Colonic mucosa (tissue), 4 donors: ENCODE measurements around the gene OPHN1. TPM values are rescaled to one million over a fixed set of nuclear protein-coding genes. Genes with fewer than 3 reads are reported as not detected.

Experiments used
- DNase-seq: peaks from one replicate; pipeline ENCODE4 v3.0.0-alpha.2; 2020
- H3K27ac ChIP-seq: fragments of 200-600 bp; one replicate; pipeline ENCODE4 v1.8.0; 2021
- H3K27me3 ChIP-seq: fragments of 200-600 bp; one replicate; pipeline ENCODE4 v1.8.0; 2021
- H3K36me3 ChIP-seq: fragments of 200-600 bp; one replicate; pipeline ENCODE4 v1.8.0; 2021
- H3K4me1 ChIP-seq: fragments of 200-600 bp; one replicate; pipeline ENCODE4 v1.8.0; 2021; ENCODE audit warnings: mild to moderate bottlenecking
- H3K4me3 ChIP-seq: fragments of 200-600 bp; one replicate; pipeline ENCODE4 v1.8.0; 2021
- H3K9ac ChIP-seq, 2 donors: one replicate each; pipeline ENCODE4 v1.7.0; 2013; ENCODE audit warnings: control low read depth in 2 of 2, low read depth in 2 of 2, low read length in 2 of 2
- H3K9me3 ChIP-seq: fragments of 200-600 bp; one replicate; pipeline ENCODE4 v1.8.0; 2021
- intact Hi-C: fragments of 100-400 bp; cut with DNase I; formaldehyde crosslinking; loops from one replicate; pipeline ENCODE4 v1.14.1; 2022
- total RNA-seq, 2 donors: library from RNA; stranded (reverse); fragmentation: NEBNext Ultra II Directional in 1 of 2; extraction: Animal tissue kit (Norgen Biotek cat#: 25700) in 1 of 2; gene quantifications; one replicate each; pipeline ENCODE4 v1.2.1, GENCODE V29; 2021
- TF ChIP-seq, protein P1 (sequence below): fragments of 200-600 bp; IDR thresholded peaks from one replicate; pipeline ENCODE4 v1.8.0; 2022; ENCODE audit warnings: antibody characterized with exemption, mild to moderate bottlenecking
- donor health status: healthy.
- donor health status: DM: no; HTN: no; CAD: no.
- donor health status: DM: no; HTN: no; CAD: no.

The OPHN1 gene
- total RNA-seq, 2 donors from 2014 or later = 4.8 to 6.8 TPM

DNA sequence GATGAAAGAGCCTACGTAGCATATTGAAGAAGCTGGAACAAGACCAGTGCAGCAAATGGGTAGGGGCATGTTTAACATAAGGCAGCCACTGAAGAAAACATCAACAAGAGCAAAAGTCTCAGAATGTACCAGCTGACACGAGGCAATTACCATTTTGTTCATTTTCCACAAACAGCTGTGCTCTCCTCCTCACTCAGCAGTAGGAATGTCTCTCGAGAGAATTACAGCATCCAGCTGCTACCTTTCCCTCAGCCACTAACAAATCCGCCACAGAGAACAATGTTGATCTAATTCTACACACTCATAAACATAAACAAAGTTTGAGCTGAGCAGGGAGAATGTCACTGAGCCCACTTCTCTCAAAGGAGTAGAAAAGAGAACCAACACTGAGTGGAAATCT lies 68.0 kb downstream of the OPHN1 start:
- TF ChIP-seq, protein P1, sequence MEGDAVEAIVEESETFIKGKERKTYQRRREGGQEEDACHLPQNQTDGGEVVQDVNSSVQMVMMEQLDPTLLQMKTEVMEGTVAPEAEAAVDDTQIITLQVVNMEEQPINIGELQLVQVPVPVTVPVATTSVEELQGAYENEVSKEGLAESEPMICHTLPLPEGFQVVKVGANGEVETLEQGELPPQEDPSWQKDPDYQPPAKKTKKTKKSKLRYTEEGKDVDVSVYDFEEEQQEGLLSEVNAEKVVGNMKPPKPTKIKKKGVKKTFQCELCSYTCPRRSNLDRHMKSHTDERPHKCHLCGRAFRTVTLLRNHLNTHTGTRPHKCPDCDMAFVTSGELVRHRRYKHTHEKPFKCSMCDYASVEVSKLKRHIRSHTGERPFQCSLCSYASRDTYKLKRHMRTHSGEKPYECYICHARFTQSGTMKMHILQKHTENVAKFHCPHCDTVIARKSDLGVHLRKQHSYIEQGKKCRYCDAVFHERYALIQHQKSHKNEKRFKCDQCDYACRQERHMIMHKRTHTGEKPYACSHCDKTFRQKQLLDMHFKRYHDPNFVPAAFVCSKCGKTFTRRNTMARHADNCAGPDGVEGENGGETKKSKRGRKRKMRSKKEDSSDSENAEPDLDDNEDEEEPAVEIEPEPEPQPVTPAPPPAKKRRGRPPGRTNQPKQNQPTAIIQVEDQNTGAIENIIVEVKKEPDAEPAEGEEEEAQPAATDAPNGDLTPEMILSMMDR = no peak

DNA sequence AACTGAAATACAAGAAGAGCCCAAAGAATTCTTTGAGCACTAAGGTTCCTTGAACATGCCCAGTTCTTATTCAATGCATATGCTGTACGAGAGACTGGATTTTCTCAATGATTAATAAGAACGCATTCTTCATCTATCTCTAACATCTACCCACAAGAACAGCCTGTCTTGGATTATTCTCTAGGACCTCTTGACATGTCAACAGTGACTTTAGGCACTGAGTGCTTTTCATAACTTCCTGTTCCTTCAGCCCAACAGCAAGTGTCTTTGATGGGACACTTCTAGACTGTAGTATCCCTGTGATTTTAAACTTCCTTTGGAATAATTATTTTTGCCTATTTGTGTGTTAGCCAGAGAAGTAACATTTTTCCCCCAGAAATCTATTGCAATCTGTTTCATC lies 69.3 kb downstream of the OPHN1 start:
- Histone ChIP-seq H3K4me3 (no peak overlapping the region), H3K36me3 (no peaks in the 10 kb centered on the region), H3K9me3 (no peaks in the 10 kb centered on the region), H3K27ac (no peak overlapping the region), H3K4me1 (no peaks in the 10 kb centered on the region), H3K9ac (no peak overlapping the region), H3K27me3 (no peaks in the 10 kb centered on the region)
- intact Hi-C loops = no loop called here
- no peak for DNase-seq
- TF ChIP-seq, protein P1 = no peak

More for the DNA sequence above, 68.0 kb downstream of the OPHN1 start:
- no peak overlapping the region for H3K27ac ChIP-seq
- H3K4me3 ChIP-seq = no peak overlapping the region
- intact Hi-C loops = no loop called here
- H3K4me1 ChIP-seq = no peaks in the 10 kb centered on the region
- H3K9ac ChIP-seq = no peak overlapping the region
- H3K27me3 ChIP-seq = no peaks in the 10 kb centered on the region
- H3K9me3 ChIP-seq = no peaks in the 10 kb centered on the region
- DNase-seq = no peak
- H3K36me3 ChIP-seq = no peaks in the 10 kb centered on the region

DNA sequence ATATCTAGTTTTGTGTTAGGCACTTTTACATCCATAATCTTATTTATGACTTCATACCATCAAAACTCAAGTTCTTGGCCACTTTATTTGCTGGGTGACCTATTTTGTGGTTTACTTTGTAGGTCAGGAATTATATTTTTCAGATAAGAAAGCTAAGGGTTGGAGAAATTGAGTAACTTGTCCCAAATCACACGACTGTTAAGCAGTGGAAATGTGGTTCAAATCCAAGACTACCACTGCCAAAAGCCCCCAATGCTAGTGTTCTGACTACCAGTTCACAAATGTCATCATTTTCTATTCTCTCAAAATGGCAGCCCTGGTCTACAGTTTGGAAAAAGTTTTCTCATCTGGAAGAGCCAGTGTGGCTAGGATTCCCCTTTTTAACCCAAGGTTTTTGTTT lies 74.6 kb downstream of the OPHN1 start:
- H3K36me3 ChIP-seq = no peaks in the 10 kb centered on the region

DNA sequence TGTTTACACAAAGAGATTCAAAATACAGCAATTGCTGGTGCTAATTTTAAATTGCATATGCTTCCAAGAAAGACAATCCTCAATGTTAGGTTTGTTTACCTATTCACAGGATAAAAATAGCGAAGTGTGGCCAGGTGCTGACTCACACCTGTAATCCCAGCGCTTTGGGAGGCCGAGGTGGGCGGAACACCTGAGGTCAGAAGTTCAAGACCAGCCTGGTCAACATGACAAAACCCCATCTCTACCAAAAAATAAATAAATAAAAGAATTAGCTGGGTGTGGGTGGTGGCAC lies 77.7 kb downstream of the OPHN1 start:
- H3K9ac ChIP-seq = no peak overlapping the region
- no peak for DNase-seq
- H3K27me3 ChIP-seq = no peaks in the 10 kb centered on the region
- H3K9me3 ChIP-seq = no peaks in the 10 kb centered on the region
- no peak overlapping the region for H3K27ac ChIP-seq
- H3K4me1 ChIP-seq = no peaks in the 10 kb centered on the region
- H3K36me3 ChIP-seq = no peaks in the 10 kb centered on the region
- H3K4me3 ChIP-seq = no peak overlapping the region
- intact Hi-C loops = no loop called here
- TF ChIP-seq, protein P1 = no peak

More for the DNA sequence above, 74.6 kb downstream of the OPHN1 start:
- Histone ChIP-seq H3K27ac (no peak overlapping the region), H3K27me3 (no peaks in the 10 kb centered on the region), H3K9ac (no peak overlapping the region), H3K9me3 (no peaks in the 10 kb centered on the region), H3K4me1 (no peaks in the 10 kb centered on the region), H3K4me3 (no peak overlapping the region)
- DNase-seq = no peak
- TF ChIP-seq, protein P1 = no peak
- intact Hi-C loops = no loop called here

DNA sequence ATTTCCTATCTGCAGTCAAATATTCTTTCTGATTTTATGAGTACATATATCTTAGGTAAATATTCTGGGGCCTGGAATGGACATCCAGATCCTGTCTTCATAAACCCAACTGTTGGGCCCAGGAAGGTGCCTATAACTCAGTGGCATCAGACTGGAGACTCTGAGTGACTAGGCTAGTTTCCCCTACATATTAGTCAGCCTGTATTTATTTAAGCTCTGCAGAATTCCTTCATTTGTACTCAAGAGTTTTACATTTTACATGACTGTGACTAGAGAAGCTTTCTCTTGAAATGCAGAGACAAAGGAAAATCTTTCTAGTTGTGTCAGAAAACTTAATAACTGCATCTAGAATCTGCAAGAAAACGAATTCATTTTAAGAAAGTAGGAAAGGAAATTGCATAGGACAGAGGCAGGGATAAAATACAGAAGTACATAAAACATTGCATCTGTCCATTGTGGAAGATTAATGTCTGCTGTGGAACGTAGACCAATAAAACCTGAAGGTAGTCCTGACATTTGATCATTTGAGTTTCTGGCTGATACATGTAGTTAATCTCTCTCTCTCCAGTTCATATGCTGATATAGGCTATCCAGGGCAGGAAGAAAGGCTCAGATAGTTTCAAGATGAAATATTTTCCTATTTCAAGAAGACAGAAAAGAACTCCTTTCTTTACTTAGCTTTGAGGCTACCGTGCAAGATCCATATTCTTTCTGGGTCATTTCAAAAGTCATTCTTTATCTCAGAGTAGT lies 78.2 kb downstream of the OPHN1 start:
- TF ChIP-seq, protein P1 = no peak
- Histone ChIP-seq H3K9me3 (no peaks in the 10 kb centered on the region), H3K27me3 (no peaks in the 10 kb centered on the region), H3K9ac (no peak overlapping the region), H3K4me1 (no peaks in the 10 kb centered on the region), H3K27ac (no peak overlapping the region), H3K36me3 (no peaks in the 10 kb centered on the region), H3K4me3 (no peak overlapping the region)
- intact Hi-C loops = no loop called here
- DNase-seq = no peak
